Neural progenitor cell (in vitro differentiated cells): Measurements from ENCODE around the gene ACTL10. TPM values are rescaled to one million over a fixed set of nuclear protein-coding genes. Genes with fewer than 3 reads are reported as not detected.

Experiments used
- DNase-seq: peaks from one replicate; pipeline ENCODE4 v3.0.0-alpha.2; 2016; ENCODE audit warnings: low spot score
- H2AFZ ChIP-seq: fragments of 200-600 bp; sonication (generic); replicated peaks from 2 replicates; pipeline ENCODE4 v1.6.1; 2016; ENCODE audit warnings: antibody characterized with exemption
- H3F3A ChIP-seq: fragments of 200-600 bp; sonication (generic); 2 replicates; pipeline ENCODE4 v1.6.1; 2016; ENCODE audit warnings: antibody characterized with exemption, low read depth
- H3K27ac ChIP-seq: fragments of 200-600 bp; sonication (generic); 2 replicates; pipeline ENCODE4 v1.5.1; 2016; ENCODE audit warnings: mild to moderate bottlenecking
- H3K27me3 ChIP-seq: fragments of 200-600 bp; sonication (generic); 2 replicates; pipeline ENCODE4 v1.6.1; 2016; ENCODE audit warnings: mild to moderate bottlenecking, moderate library complexity
- H3K36me3 ChIP-seq: fragments of 200-600 bp; sonication (generic); 2 replicates; pipeline ENCODE4 v1.5.1; 2016
- H3K4me1 ChIP-seq: fragments of 200-600 bp; sonication (generic); 2 replicates; pipeline ENCODE4 v1.6.1; 2016; ENCODE audit warnings: mixed run types
- H3K4me2 ChIP-seq: fragments of 200-600 bp; sonication (generic); 2 replicates; pipeline ENCODE4 v1.6.1; 2016
- H3K4me3 ChIP-seq: fragments of 200-600 bp; sonication (generic); 2 replicates; pipeline ENCODE4 v1.5.1; 2016
- H3K79me2 ChIP-seq: fragments of 200-600 bp; sonication (generic); 2 replicates; pipeline ENCODE4 v1.6.1; 2016; ENCODE audit warnings: low read depth
- H3K9ac ChIP-seq: fragments of 200-600 bp; sonication (generic); 2 replicates; pipeline ENCODE4 v1.6.1; 2016
- H3K9me3 ChIP-seq: fragments of 200-600 bp; sonication (generic); 2 replicates; pipeline ENCODE4 v1.5.1; 2016; ENCODE audit warnings: low read depth
- H4K20me1 ChIP-seq: fragments of 200-600 bp; sonication (generic); 2 replicates; pipeline ENCODE4 v1.6.1; 2016; ENCODE audit warnings: low read depth
- H3K27ac Mint-ChIP-seq: 3 replicates; pipeline ENCODE4 v1.8.0; 2021; ENCODE audit warnings: mixed read lengths
- H3K27me3 Mint-ChIP-seq: 2 replicates; pipeline ENCODE4 v1.8.0; 2022; ENCODE audit warnings: low read depth, mild to moderate bottlenecking, inconsistent platforms, moderate library complexity, mixed read lengths; ENCODE audit not compliant: insufficient read depth
- H3K36me3 Mint-ChIP-seq: 3 replicates; pipeline ENCODE4 v1.8.0; 2021; ENCODE audit warnings: mixed read lengths
- H3K4me1 Mint-ChIP-seq: 3 replicates; pipeline ENCODE4 v1.8.0; 2021; ENCODE audit warnings: mixed read lengths
- H3K4me3 Mint-ChIP-seq: 3 replicates; pipeline ENCODE4 v1.8.0; 2021; ENCODE audit warnings: mild to moderate bottlenecking, moderate library complexity, mixed read lengths
- H3K9me3 Mint-ChIP-seq: 3 replicates; pipeline ENCODE4 v1.8.0; 2020; ENCODE audit warnings: mixed read lengths
- EZH2 ChIP-seq: fragments of 200-600 bp; sonication (generic); IDR thresholded peaks from 2 replicates; pipeline ENCODE4 v1.6.1; 2017; ENCODE audit warnings: antibody characterized with exemption, mild to moderate bottlenecking, moderate library complexity
- EZH2phosphoT487 ChIP-seq: fragments of 200-600 bp; sonication (generic); IDR thresholded peaks from 2 replicates; pipeline ENCODE4 v1.6.1; 2017; ENCODE audit warnings: antibody characterized with exemption
- total RNA-seq: library from RNA; depleted of rRNA; stranded (reverse); fragments of >200 nt; gene quantifications from 2 replicates; pipeline ENCODE4 v1.2.3, GENCODE V29; 2015; ENCODE audit warnings: low replicate concordance
- TF ChIP-seq, protein P1 (sequence below): fragments of 200-600 bp; sonication (generic); IDR thresholded peaks from 2 replicates; pipeline ENCODE4 v1.5.1; 2017; ENCODE audit warnings: antibody characterized with exemption, mild to moderate bottlenecking

Gene ACTL10
- total RNA-seq, 1 donor from 2014 or later: not detected

DNA sequence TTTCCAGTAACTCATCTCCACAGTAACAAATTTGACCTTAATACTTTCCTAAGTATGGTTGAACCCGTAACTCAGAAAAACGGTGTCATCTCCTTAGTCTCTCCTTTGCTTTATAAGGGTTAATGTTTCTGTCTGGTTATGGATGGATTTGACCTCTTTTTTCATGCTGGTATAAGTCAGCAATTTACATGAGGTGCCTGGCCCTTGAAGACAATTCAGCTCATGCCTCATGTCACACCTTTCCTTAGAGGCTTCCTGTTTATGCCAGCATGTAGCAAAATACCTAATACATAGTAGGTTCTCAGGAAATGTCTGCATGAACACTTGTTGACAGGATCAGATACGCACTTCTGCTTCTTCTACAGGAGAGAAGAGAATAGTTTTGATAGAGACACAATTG lies 42.3 kb upstream of the ACTL10 start:
- H3K9me3 ChIP-seq: no peaks in the 10 kb centered on the region
- H3K27ac ChIP-seq: no peak overlapping the region
- H3K4me3 ChIP-seq: no peak overlapping the region
- H3K79me2 ChIP-seq: no peaks in the 10 kb centered on the region
- no peaks in the 10 kb centered on the region for H3K4me1 ChIP-seq
- Mint-ChIP-seq H3K27ac (no peak overlapping the region), H3K27me3 (no peaks in the 10 kb centered on the region), H3K4me3 (no peak overlapping the region), H3K4me1 (no peaks in the 10 kb centered on the region), H3K36me3 (peaks cover 19% of the 10 kb centered on the region), H3K9me3 (no peaks in the 10 kb centered on the region)
- H3K4me2 ChIP-seq: no peak overlapping the region
- no peak overlapping the region for H3K9ac ChIP-seq
- no peaks in the 10 kb centered on the region for H3K27me3 ChIP-seq
- no peaks in the 10 kb centered on the region for H3F3A ChIP-seq
- no peak for TF ChIP-seq EZH2phosphoT487
- TF ChIP-seq, protein P1, sequence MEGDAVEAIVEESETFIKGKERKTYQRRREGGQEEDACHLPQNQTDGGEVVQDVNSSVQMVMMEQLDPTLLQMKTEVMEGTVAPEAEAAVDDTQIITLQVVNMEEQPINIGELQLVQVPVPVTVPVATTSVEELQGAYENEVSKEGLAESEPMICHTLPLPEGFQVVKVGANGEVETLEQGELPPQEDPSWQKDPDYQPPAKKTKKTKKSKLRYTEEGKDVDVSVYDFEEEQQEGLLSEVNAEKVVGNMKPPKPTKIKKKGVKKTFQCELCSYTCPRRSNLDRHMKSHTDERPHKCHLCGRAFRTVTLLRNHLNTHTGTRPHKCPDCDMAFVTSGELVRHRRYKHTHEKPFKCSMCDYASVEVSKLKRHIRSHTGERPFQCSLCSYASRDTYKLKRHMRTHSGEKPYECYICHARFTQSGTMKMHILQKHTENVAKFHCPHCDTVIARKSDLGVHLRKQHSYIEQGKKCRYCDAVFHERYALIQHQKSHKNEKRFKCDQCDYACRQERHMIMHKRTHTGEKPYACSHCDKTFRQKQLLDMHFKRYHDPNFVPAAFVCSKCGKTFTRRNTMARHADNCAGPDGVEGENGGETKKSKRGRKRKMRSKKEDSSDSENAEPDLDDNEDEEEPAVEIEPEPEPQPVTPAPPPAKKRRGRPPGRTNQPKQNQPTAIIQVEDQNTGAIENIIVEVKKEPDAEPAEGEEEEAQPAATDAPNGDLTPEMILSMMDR: no peak
- no peak overlapping the region for H2AFZ ChIP-seq
- no peak for DNase-seq
- no peaks in the 10 kb centered on the region for H4K20me1 ChIP-seq
- H3K36me3 ChIP-seq: no peaks in the 10 kb centered on the region

- no peaks in the 10 kb centered on the region for H3K4me1 ChIP-seq
- no peak overlapping the region for H3K4me2 ChIP-seq
- no peak for TF ChIP-seq EZH2phosphoT487
- TF ChIP-seq EZH2: no peak
- TF ChIP-seq, protein P1: no peak
- H3F3A ChIP-seq: no peaks in the 10 kb centered on the region
- peaks cover 21% of the 10 kb centered on the region for H3K36me3 Mint-ChIP-seq
- no peaks in the 10 kb centered on the region for H4K20me1 ChIP-seq
- no peak for DNase-seq
- H3K36me3 ChIP-seq: no peaks in the 10 kb centered on the region
- no peak overlapping the region for H3K27ac ChIP-seq
- H3K27ac Mint-ChIP-seq: no peak overlapping the region
- no peaks in the 10 kb centered on the region for H3K4me1 Mint-ChIP-seq
- no peak overlapping the region for H2AFZ ChIP-seq
- H3K27me3 Mint-ChIP-seq: peaks cover 4% of the 10 kb centered on the region
- no peak overlapping the region for H3K4me3 ChIP-seq
- H3K79me2 ChIP-seq: no peaks in the 10 kb centered on the region
- no peak overlapping the region for H3K4me3 Mint-ChIP-seq
- H3K9me3 ChIP-seq: no peaks in the 10 kb centered on the region
- no peaks in the 10 kb centered on the region for H3K27me3 ChIP-seq
- H3K9ac ChIP-seq: no peak overlapping the region
- no peaks in the 10 kb centered on the region for H3K9me3 Mint-ChIP-seq
Observed at GRCh38 chr20:33626190-33626589, 40.6 kb upstream of the ACTL10 start.

DNA sequence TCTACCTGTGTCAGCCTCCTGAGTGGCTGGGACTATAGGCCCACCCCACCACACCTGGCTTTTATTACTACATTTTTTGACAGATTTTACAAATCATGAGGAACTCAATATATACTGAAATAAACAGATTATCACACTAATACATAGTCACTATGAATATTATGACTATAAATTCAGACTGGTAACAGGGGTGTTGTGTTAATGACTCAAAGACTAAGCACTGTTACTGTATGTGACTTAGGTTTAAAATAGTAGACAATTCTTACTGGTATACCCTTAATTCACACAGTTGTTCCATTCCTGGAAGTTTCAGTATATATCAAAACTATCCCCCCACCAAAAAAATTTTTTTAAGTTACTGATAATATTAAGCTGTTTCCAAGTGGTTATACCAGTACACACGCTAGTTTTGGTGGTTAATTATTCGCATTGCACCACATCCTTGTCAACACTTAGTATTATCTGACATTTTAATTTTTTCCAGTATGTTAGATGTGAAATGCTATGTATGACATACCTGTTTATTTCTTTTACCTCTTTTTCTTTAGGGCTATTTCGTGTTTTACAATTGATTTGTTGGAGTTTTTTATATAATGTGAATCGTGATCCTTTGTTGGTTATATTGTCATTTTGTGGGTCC lies 39.0 kb upstream of the ACTL10 start:
- no peak overlapping the region for H3K4me3 Mint-ChIP-seq

More for the DNA sequence above, 39.0 kb upstream of the ACTL10 start:
- Mint-ChIP-seq H3K27ac (no peak overlapping the region), H3K9me3 (no peaks in the 10 kb centered on the region), H3K36me3 (peaks cover 25% of the 10 kb centered on the region), H3K4me1 (no peaks in the 10 kb centered on the region), H3K27me3 (peaks cover 4% of the 10 kb centered on the region)
- Histone ChIP-seq H3K36me3 (no peaks in the 10 kb centered on the region), H3K27me3 (no peaks in the 10 kb centered on the region), H3K4me1 (no peaks in the 10 kb centered on the region), H3F3A (no peaks in the 10 kb centered on the region), H3K9me3 (no peaks in the 10 kb centered on the region), H3K27ac (no peak overlapping the region), H3K79me2 (no peaks in the 10 kb centered on the region), H3K9ac (no peak overlapping the region), H4K20me1 (no peaks in the 10 kb centered on the region), H3K4me2 (no peak overlapping the region), H3K4me3 (no peak overlapping the region), H2AFZ (no peak overlapping the region)
- no peak for DNase-seq
- TF ChIP-seq, protein P1: no peak
- TF ChIP-seq EZH2phosphoT487 (no peak), EZH2 (no peak)
